K562 (cell line): ENCODE results near the gene COX5A. TPM values are rescaled to one million over a fixed set of nuclear protein-coding genes. Genes with fewer than 3 reads are reported as not detected.

ENCODE experiments used
- ATAC-seq: fragments of 200-7000 bp; cut with Tn5 transposase; 3 replicates; pipeline ENCODE4 v1.9.1; 2020; ENCODE audit warnings: moderate library complexity
- BruUV-seq: library from RNA; stranded (reverse); fragments of 400-500 nt; replicated peaks from 2 replicates; lab custom pipeline; 2021; lab: Mats Ljungman, UMichigan
- CTCF ChIA-PET: fragments of 300-600 bp; formaldehyde crosslinking; extraction: SDS; loops from one replicate; lab custom pipeline; 2021; ENCODE audit warnings: low intra/inter-chr PET ratio; lab: Yijun Ruan, JAX
- POLR2A ChIA-PET: fragments of 300-600, 350-650 bp; sonication (Branson Sonifier 250); formaldehyde crosslinking; extraction: SDS; loops from one replicate; lab custom pipeline; 2021; ENCODE audit warnings: antibody characterized with exemption, inconsistent platforms; lab: Yijun Ruan, JAX
- DNase-seq, 4 experiments: peaks; one replicate each; pipeline versions ENCODE4 v3.0.0 to v3.0.0-alpha.2; 2011 to 2018; ENCODE audit warnings: low spot score in 3 of 4, mixed read lengths in 3 of 4; ENCODE audit errors: extremely low read depth in 1 of 4
- FAIRE-seq: peaks from 2 replicates; lab custom pipeline; 2011; peaks lifted over from hg19 to GRCh38; lab: Jason Lieb, UNC
- H2AFZ ChIP-seq: 2 replicates; pipeline ENCODE4 v1.6.0; 2011; ENCODE audit warnings: low read depth, low read length, control low read depth, inconsistent platforms
- H3K27ac ChIP-seq: fragments of 200-600 bp; 3 replicates; pipeline ENCODE4 v1.8.0; 2011; ENCODE audit warnings: low read depth, mild to moderate bottlenecking, control low read depth, inconsistent platforms, low read length, moderate library complexity, mixed read lengths; ENCODE audit errors: extremely low read depth
- H3K27me3 ChIP-seq, 2 experiments: fragments of 300-600 bp in 1 of 2; 2 replicates in 1 of 2; 3 replicates in 1 of 2; pipeline versions ENCODE4 v1.6.0 to v1.8.0; 2011; ENCODE audit warnings: inconsistent platforms in 2 of 2, low read length in 2 of 2, mild to moderate bottlenecking in 1 of 2, mixed read lengths in 1 of 2, moderate library complexity in 1 of 2; ENCODE audit not compliant: control insufficient read depth in 2 of 2, insufficient read depth in 2 of 2
- H3K36me3 ChIP-seq: fragments of 300-600 bp; 3 replicates; pipeline ENCODE4 v1.8.0; 2011; ENCODE audit warnings: mild to moderate bottlenecking, low read length, inconsistent platforms; ENCODE audit not compliant: control insufficient read depth, insufficient read depth
- H3K4me1 ChIP-seq, 2 experiments: fragments of 200-600 bp in 1 of 2; replicated peaks in 1 of 2; 2 replicates in 1 of 2; 3 replicates in 1 of 2; pipeline versions ENCODE4 v1.5.1 to v1.8.0; 2011; ENCODE audit warnings: inconsistent platforms in 2 of 2, low read length in 2 of 2, mild to moderate bottlenecking in 1 of 2, mixed read lengths in 1 of 2, moderate library complexity in 1 of 2; ENCODE audit not compliant: control insufficient read depth in 2 of 2, insufficient read depth in 2 of 2
- H3K4me2 ChIP-seq: 2 replicates; pipeline ENCODE4 v1.6.1; 2011; ENCODE audit warnings: low read length, control low read depth, inconsistent platforms, mixed read lengths; ENCODE audit not compliant: insufficient read depth
- H3K4me3 ChIP-seq: fragments of 200-600 bp; sonication (generic), shearing (Covaris generic); 2 replicates; pipeline ENCODE4 v1.5.1; 2016; ENCODE audit warnings: control low read depth, inconsistent platforms
- H3K79me2 ChIP-seq: fragments of 200-600 bp; 3 replicates; pipeline ENCODE4 v1.8.0; 2011; ENCODE audit warnings: low read length, inconsistent platforms; ENCODE audit not compliant: control insufficient read depth, insufficient read depth
- H3K9ac ChIP-seq, 2 experiments: 2 replicates each; pipeline versions ENCODE4 v1.6.0 to v1.6.1; 2011; ENCODE audit warnings: low read depth in 2 of 2, low read length in 2 of 2, control low read depth in 1 of 2, inconsistent platforms in 1 of 2, mild to moderate bottlenecking in 1 of 2, mixed read lengths in 1 of 2; ENCODE audit not compliant: insufficient read depth in 1 of 2
- H3K9me1 ChIP-seq: one replicate; pipeline ENCODE4 v1.6.0; 2011; ENCODE audit warnings: inconsistent platforms, mild to moderate bottlenecking, low read length, moderate library complexity; ENCODE audit not compliant: control insufficient read depth, insufficient read depth
- H3K9me3 ChIP-seq: replicated peaks from 2 replicates; pipeline ENCODE4 v1.5.1; 2011; ENCODE audit warnings: low read depth, low read length, inconsistent platforms; ENCODE audit not compliant: control insufficient read depth, insufficient read depth
- H4K20me1 ChIP-seq: replicated peaks from 2 replicates; pipeline ENCODE4 v1.6.1; 2011; ENCODE audit warnings: low read length, inconsistent platforms, mixed read lengths; ENCODE audit not compliant: control insufficient read depth, insufficient read depth
- HNRNPLL ChIP-seq: fragments of 200-400 bp; formaldehyde crosslinking; IDR thresholded peaks from 2 replicates; pipeline ENCODE4 v1.6.1; 2017; ENCODE audit warnings: low read length, low read depth, mild to moderate bottlenecking; ENCODE audit not compliant: poor library complexity, severe bottlenecking
- SIN3A ChIP-seq, 2 experiments: fragments of 150-350 bp in 1 of 2; IDR thresholded peaks; 2 replicates each; pipeline ENCODE4 v1.6.1; 2011 to 2016; ENCODE audit warnings: borderline replicate concordance in 2 of 2, low read depth in 2 of 2, low read length in 2 of 2, mild to moderate bottlenecking in 2 of 2, moderate library complexity in 2 of 2; ENCODE audit not compliant: control insufficient read depth in 1 of 2
- SMARCA4 ChIP-seq: fragments of 450-650 bp; IDR thresholded peaks from 2 replicates; pipeline ENCODE4 v1.6.1; 2016
- TBP ChIP-seq: optimal IDR thresholded peaks from 2 replicates; pipeline ENCODE3; 2011; ENCODE audit warnings: low read depth, low read length, improper control_type of control experiment
- TCFL5 ChIP-seq: fragments of 250-450 bp; sonication (Bioruptor Pico); conservative IDR thresholded peaks from 2 replicates; pipeline ENCODE4 v1.6.1; 2021; ENCODE audit warnings: mild to moderate bottlenecking, moderate library complexity, matching md5 sums
- ZKSCAN3 ChIP-seq: fragments of 250-450 bp; sonication (Bioruptor Pico); IDR thresholded peaks from 2 replicates; pipeline ENCODE4 v1.4.0; 2020
- ZNF174 ChIP-seq: fragments of 250-450 bp; sonication (Bioruptor Pico); IDR thresholded peaks from 2 replicates; pipeline ENCODE4 v1.4.0; 2020; ENCODE audit warnings: mild to moderate bottlenecking
- WGBS: fragments of 100-300 bp; shearing (Covaris generic); methylation state at CpG from one replicate; pipeline ENCODE4 v1.1.6; 2016; ENCODE audit warnings: low coverage, mixed read lengths; ENCODE audit not compliant: insufficient coverage; ENCODE audit errors: missing lambda C conversion rate; 5-methylcytosine and 5-hydroxymethylcytosine counted together
- in situ Hi-C: fragments of 300-500 bp; cut with MboI; formaldehyde crosslinking; loops from 4 replicates; pipeline ENCODE4 v1.15.0; 2018; ENCODE audit warnings: inconsistent platforms, mixed read lengths
- intact Hi-C: fragments of 100-400 bp; cut with micrococcal nuclease; formaldehyde crosslinking; loops from 2 replicates; pipeline ENCODE4 v1.14.2; 2022
- polyA plus RNA-seq, 8 experiments: library from polyadenylated mRNA; depleted of rRNA in 4 of 8; stranded (reverse) in 5 of 8; unstranded in 3 of 8; fragments of >200 nt; fragmentation: Nextera tagmentation in 2 of 8; fragmentation: Illumina TruSeq in 1 of 8; extraction: Ambion mirVana in 2 of 8; extraction: Trizol in 1 of 8; gene quantifications; 2 replicates each; pipeline versions ENCODE4 v1.2.1 to v1.2.3, GENCODE V29; 2011 to 2014; ENCODE audit warnings: inconsistent platforms in 1 of 8, missing spikeins in 1 of 8
- total RNA-seq, 7 experiments: library from RNA; depleted of rRNA in 6 of 7; stranded (reverse); fragments of >200 nt in 6 of 7; fragmentation: Illumina TruSeq in 2 of 7; extraction: Trizol in 2 of 7; gene quantifications; 2 replicates each; pipeline versions ENCODE4 v1.2.1 to v1.2.3, GENCODE V29; 2011 to 2021; ENCODE audit warnings: low replicate concordance in 1 of 7
- TF ChIP-seq, protein P1 (sequence below): sonication (generic); formaldehyde crosslinking; IDR thresholded peaks from 2 replicates; pipeline ENCODE4 v1.8.0; 2022; ENCODE audit warnings: missing genetic modification reagents, mild to moderate bottlenecking, borderline replicate concordance
- TF ChIP-seq, protein P2 (sequence below): sonication (generic); formaldehyde crosslinking; IDR thresholded peaks from 2 replicates; pipeline ENCODE4 v1.4.0; 2020; ENCODE audit warnings: mild to moderate bottlenecking, missing genetic modification reagents
- TF ChIP-seq, protein P3 (sequence below): fragments of 450-650 bp; IDR thresholded peaks from 2 replicates; pipeline ENCODE4 v1.6.1; 2016; ENCODE audit warnings: low read depth, mild to moderate bottlenecking, moderate library complexity
- TF ChIP-seq, protein P4 (sequence below): IDR thresholded peaks from 2 replicates; pipeline ENCODE4 v1.6.1; 2011; ENCODE audit warnings: borderline replicate concordance, low read depth, mild to moderate bottlenecking, moderate library complexity, low read length; ENCODE audit not compliant: insufficient read depth, poor library complexity, severe bottlenecking

COX5A gene
- total and polyA plus RNA-seq, 9 of the 15 experiments (the other 6 are each of a cell fraction or from before 2014, with no cell fraction given), result 86.8 to 553 (median 371) TPM

DNA sequence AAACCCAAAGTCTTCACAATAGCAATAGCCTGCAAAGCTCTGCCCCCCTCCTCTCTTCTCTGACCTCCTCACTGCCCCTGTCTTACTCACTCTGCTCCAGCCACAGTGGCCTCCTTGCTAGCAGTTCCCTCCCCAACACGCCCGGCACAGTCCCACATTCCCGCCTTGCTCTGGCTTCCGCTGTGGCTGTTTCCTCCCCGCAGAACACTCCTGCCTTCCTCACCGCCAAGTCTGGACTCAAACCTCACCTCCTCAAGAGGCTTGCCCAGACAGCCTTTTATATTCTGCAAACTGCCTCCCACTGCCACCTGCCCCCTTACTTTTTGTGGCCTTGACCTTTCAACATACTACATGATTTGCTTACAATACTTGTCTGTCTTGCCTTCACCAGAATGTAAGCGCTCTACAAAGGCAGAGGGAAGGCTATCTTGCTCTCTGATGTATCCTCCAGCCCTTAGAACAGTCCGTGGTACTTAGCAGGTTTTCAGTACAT, 48.4 kb downstream of the COX5A start (continued):
- TF ChIP-seq, protein P1, sequence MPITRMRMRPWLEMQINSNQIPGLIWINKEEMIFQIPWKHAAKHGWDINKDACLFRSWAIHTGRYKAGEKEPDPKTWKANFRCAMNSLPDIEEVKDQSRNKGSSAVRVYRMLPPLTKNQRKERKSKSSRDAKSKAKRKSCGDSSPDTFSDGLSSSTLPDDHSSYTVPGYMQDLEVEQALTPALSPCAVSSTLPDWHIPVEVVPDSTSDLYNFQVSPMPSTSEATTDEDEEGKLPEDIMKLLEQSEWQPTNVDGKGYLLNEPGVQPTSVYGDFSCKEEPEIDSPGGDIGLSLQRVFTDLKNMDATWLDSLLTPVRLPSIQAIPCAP, result no peak
- TF ChIP-seq TBP (peak; percentile 10), HNRNPLL (peak; percentile 14)
- TF ChIP-seq, protein P2, sequence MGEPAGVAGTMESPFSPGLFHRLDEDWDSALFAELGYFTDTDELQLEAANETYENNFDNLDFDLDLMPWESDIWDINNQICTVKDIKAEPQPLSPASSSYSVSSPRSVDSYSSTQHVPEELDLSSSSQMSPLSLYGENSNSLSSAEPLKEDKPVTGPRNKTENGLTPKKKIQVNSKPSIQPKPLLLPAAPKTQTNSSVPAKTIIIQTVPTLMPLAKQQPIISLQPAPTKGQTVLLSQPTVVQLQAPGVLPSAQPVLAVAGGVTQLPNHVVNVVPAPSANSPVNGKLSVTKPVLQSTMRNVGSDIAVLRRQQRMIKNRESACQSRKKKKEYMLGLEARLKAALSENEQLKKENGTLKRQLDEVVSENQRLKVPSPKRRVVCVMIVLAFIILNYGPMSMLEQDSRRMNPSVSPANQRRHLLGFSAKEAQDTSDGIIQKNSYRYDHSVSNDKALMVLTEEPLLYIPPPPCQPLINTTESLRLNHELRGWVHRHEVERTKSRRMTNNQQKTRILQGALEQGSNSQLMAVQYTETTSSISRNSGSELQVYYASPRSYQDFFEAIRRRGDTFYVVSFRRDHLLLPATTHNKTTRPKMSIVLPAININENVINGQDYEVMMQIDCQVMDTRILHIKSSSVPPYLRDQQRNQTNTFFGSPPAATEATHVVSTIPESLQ (CRISPR knock-in tag), result peak; percentile 38; the same call in 1 of the 2 replicates
- TF ChIP-seq, protein P3, sequence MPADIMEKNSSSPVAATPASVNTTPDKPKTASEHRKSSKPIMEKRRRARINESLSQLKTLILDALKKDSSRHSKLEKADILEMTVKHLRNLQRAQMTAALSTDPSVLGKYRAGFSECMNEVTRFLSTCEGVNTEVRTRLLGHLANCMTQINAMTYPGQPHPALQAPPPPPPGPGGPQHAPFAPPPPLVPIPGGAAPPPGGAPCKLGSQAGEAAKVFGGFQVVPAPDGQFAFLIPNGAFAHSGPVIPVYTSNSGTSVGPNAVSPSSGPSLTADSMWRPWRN, result no peak

DNA sequence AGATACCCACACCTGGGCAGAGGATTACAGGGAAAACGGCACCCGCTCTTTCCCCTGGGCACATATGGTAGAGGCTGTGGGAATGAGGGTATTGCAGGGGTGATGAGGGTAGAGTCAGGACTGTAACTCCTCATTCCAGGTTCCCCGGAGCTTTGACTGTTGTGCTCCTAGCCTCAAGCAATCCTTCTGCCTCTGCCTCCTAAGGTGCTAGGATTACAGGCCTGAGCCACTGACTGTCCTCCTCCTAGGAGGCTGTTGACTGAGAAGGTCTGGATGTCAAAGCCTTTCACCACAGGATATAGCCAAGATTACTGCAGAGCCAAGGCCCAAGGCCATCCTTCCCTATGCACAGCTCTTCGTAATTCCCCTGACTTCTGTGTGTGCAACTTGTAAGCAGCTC, 49.2 kb downstream of the COX5A start:
- FAIRE-seq (no peak), ATAC-seq (peak; percentile 9), DNase-seq (peak in 1 of 4 experiments; percentile 28)
- ChIA-PET CTCF (no interaction called here), POLR2A (interaction anchor here (0.6 to 1.6 kb wide), 7 partner anchors 9 to 704 kb away, joined by 3 to 7 read pairs (median 3); no protein-coding TSS in a partner anchor)
- Histone ChIP-seq H3K9me1 (peaks cover 4% of the 10 kb centered on the region), H3K27me3 (no peaks in the 10 kb centered on the region), H3K4me1 (peaks cover 26 to 33% of the 10 kb centered on the region in 2 experiments; a peak in 4 of 5 replicates), H3K4me3 (0 out of 2 replicates have a peak overlapping the region, but pooled peaks have one; percentile 72), H3K9ac (peak overlapping the region; percentile 91 to 98; a peak in 2 of 4 replicates), H3K36me3 (peaks cover 28% of the 10 kb centered on the region; the same call in 2 of the 3 replicates), H3K4me2 (peak overlapping the region; percentile 91), H2AFZ (peak overlapping the region; percentile 99), H3K9me3 (no peaks in the 10 kb centered on the region), H3K27ac (peak overlapping the region; percentile 76), H3K79me2 (peaks cover 24% of the 10 kb centered on the region), H4K20me1 (no peaks in the 10 kb centered on the region)
- intact Hi-C loops (no loop called here), in situ Hi-C loops (no loop called here)
- no peak for TF ChIP-seq TCFL5 (CRISPR knock-in tag)
- TF ChIP-seq, protein P4, sequence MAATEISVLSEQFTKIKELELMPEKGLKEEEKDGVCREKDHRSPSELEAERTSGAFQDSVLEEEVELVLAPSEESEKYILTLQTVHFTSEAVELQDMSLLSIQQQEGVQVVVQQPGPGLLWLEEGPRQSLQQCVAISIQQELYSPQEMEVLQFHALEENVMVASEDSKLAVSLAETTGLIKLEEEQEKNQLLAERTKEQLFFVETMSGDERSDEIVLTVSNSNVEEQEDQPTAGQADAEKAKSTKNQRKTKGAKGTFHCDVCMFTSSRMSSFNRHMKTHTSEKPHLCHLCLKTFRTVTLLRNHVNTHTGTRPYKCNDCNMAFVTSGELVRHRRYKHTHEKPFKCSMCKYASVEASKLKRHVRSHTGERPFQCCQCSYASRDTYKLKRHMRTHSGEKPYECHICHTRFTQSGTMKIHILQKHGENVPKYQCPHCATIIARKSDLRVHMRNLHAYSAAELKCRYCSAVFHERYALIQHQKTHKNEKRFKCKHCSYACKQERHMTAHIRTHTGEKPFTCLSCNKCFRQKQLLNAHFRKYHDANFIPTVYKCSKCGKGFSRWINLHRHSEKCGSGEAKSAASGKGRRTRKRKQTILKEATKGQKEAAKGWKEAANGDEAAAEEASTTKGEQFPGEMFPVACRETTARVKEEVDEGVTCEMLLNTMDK, result no peak
- no peak for TF ChIP-seq SMARCA4
- TF ChIP-seq ZKSCAN3, result no peak
- no peak for TF ChIP-seq SIN3A (IDR thresholded peaks at IDR 0.05; ENCODE audit: borderline replicate concordance in 2 of 2, control insufficient read depth in 1 of 2, low read depth in 2 of 2, low read length in 2 of 2)
- no peak for TF ChIP-seq ZNF174 (CRISPR knock-in tag)
- 74% methylated on average over 3 of the region's 4 CpGs for WGBS
- BruUV-seq, result no TSS peak
